BJ (cell line): Measurements from ENCODE around the gene COL27A1. TPM values are rescaled to one million over a fixed set of nuclear protein-coding genes. Genes with fewer than 3 reads are reported as not detected.

ENCODE experiments used
- CTCF ChIA-PET: fragments of 350-600 bp; formaldehyde crosslinking; extraction: SDS; loops from one replicate; lab custom pipeline; 2021; ENCODE audit warnings: antibody characterized with exemption, inconsistent platforms; lab: Yijun Ruan, JAX
- POLR2A ChIA-PET: fragments of 300-600 bp; sonication (Branson Sonifier 250); formaldehyde crosslinking; extraction: SDS; loops from one replicate; lab custom pipeline; 2021; ENCODE audit warnings: antibody characterized with exemption; lab: Charles Lee
- DNase-seq: peaks from one replicate; pipeline ENCODE4 v3.0.0-alpha.2; 2011; ENCODE audit warnings: low read depth
- H3K27me3 ChIP-seq: 2 replicates; pipeline ENCODE4 v1.6.0; 2011; ENCODE audit warnings: low read length; ENCODE audit not compliant: control insufficient read depth, insufficient read depth
- H3K36me3 ChIP-seq: 2 replicates; pipeline ENCODE4 v1.5.1; 2011; ENCODE audit warnings: low read length; ENCODE audit not compliant: control insufficient read depth, insufficient read depth
- H3K4me3 ChIP-seq: 2 replicates; pipeline ENCODE4 v1.5.1; 2011; ENCODE audit warnings: low read depth, mild to moderate bottlenecking, control low read depth, low read length
- polyA plus RNA-seq: library from polyadenylated mRNA; depleted of rRNA; stranded (reverse); fragments of >200 nt; gene quantifications from 2 replicates; pipeline ENCODE4 v1.2.3, GENCODE V29; 2011
- TF ChIP-seq, protein P1 (sequence below): IDR thresholded peaks from 2 replicates; pipeline ENCODE4 v1.5.1; 2011; ENCODE audit warnings: low read depth, mild to moderate bottlenecking, control low read depth, inconsistent platforms, low read length, moderate library complexity; ENCODE audit not compliant: insufficient read depth

COL27A1 gene
- polyA plus RNA-seq, 1 experiment = 16.6 TPM

DNA sequence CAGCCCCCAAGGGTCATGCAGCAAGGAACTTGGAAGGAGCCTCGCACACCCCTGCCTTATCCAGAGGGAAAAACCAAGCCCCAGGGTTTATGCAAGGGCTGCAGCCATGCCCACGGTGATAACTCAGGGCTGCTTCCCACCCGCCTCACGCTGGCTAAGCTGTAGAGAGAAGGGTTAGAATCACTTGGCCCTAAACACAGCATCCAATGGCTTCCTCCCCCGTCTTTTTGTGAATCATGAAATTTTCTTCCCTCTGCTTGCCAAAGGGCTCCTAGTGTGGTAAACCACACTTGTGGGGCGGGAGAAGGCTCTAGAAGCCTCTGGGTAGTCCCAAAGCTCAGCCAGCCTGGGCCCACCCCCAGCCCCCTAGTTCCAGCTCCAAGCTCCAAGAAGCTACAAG is 111.6 kb downstream of the COL27A1 start:
- ChIA-PET POLR2A (interaction anchor here (0.8 kb wide), 1 partner anchor 21 kb away, joined by 3 read pairs; no protein-coding TSS in a partner anchor), CTCF (interaction anchor here (1.0 to 1.7 kb wide), 3 partner anchors 15 to 112 kb away, joined by 3 to 10 read pairs (median 3); partner anchors contain the start of gene COL27A1)
- H3K27me3 ChIP-seq = no peaks in the 10 kb centered on the region
- no peak for DNase-seq
- H3K4me3 ChIP-seq = no peak overlapping the region
- TF ChIP-seq, protein P1, sequence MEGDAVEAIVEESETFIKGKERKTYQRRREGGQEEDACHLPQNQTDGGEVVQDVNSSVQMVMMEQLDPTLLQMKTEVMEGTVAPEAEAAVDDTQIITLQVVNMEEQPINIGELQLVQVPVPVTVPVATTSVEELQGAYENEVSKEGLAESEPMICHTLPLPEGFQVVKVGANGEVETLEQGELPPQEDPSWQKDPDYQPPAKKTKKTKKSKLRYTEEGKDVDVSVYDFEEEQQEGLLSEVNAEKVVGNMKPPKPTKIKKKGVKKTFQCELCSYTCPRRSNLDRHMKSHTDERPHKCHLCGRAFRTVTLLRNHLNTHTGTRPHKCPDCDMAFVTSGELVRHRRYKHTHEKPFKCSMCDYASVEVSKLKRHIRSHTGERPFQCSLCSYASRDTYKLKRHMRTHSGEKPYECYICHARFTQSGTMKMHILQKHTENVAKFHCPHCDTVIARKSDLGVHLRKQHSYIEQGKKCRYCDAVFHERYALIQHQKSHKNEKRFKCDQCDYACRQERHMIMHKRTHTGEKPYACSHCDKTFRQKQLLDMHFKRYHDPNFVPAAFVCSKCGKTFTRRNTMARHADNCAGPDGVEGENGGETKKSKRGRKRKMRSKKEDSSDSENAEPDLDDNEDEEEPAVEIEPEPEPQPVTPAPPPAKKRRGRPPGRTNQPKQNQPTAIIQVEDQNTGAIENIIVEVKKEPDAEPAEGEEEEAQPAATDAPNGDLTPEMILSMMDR = no peak
- H3K36me3 ChIP-seq = peaks cover 14% of the 10 kb centered on the region

DNA sequence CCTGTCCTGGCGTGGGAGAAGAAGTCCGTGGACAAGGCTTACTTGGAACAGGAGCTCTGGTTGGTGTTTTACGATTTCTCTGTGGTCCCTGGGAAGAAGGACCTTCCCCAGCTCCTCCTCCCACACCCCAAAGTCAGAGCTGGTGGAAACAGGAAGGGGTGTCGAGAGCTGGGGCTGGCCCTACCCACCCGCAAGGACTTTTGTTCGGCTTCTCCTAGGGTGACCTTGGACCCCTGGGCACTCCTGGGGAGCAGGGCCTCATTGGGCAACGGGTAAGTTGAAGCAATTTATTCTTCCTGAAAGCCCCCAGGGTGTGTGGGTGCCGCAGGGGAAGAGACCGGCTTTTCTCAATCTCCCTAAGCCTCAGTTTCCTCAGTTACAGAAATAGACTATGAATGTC is 113.7 kb downstream of the COL27A1 start:
- CTCF ChIA-PET = interaction anchor here (0.9 to 3.5 kb wide), 4 partner anchors 22 to 118 kb away, joined by 3 to 19 read pairs (median 5); partner anchors contain the start of gene COL27A1

DNA sequence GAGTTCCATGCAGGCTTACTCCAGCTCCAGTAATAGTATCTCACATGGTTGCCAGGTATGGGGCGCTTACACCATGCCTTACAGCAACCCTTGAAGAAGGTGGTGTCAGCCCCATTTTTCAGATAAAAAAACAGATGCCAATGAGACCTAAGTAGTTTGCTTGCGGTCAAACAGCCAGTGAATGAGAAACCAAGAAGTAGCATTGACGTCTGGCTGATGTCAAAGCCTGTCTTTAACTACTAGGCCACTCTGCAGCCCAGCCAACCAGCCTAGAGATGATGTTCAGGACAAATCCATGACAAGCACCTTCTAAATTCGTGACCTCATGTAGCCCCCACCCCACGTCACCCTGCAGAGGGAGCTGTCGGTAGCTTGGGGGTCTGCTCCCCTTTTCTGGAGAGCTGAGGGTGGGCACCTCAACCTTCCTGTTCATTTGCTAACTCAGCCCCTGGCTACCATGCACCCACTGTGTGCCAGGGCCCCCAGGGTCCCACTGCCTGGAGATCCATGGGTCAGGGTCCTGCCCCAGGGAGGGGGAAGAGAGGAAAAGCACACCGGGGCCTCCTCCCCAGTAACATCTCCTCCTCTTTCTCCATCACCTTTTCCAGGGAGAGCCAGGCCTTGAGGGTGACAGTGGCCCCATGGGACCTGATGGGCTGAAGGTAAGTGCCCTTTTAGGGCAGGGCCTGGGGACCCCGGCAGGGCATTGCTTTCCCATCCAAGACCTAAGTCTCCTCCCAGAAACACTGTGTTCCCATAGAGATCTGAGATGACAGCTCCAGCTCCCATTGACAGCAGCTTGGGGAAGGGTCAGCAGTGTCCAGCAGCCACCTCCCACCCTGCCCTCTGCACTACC is 115.0 kb downstream of the COL27A1 start:
- CTCF ChIA-PET = interaction anchor here (0.6 to 3.5 kb wide), 5 partner anchors 21 to 138 kb away, joined by 3 to 19 read pairs (median 4); partner anchors contain the start of gene COL27A1
- H3K36me3 ChIP-seq = peaks cover 13% of the 10 kb centered on the region
- TF ChIP-seq, protein P1 = no peak

More for the DNA sequence above, 113.7 kb downstream of the COL27A1 start:
- POLR2A ChIA-PET = no interaction called here
- H3K36me3 ChIP-seq = peaks cover 18% of the 10 kb centered on the region
- DNase-seq = no peak
- no peak overlapping the region for H3K4me3 ChIP-seq
- TF ChIP-seq, protein P1 = no peak
- H3K27me3 ChIP-seq = no peaks in the 10 kb centered on the region

DNA sequence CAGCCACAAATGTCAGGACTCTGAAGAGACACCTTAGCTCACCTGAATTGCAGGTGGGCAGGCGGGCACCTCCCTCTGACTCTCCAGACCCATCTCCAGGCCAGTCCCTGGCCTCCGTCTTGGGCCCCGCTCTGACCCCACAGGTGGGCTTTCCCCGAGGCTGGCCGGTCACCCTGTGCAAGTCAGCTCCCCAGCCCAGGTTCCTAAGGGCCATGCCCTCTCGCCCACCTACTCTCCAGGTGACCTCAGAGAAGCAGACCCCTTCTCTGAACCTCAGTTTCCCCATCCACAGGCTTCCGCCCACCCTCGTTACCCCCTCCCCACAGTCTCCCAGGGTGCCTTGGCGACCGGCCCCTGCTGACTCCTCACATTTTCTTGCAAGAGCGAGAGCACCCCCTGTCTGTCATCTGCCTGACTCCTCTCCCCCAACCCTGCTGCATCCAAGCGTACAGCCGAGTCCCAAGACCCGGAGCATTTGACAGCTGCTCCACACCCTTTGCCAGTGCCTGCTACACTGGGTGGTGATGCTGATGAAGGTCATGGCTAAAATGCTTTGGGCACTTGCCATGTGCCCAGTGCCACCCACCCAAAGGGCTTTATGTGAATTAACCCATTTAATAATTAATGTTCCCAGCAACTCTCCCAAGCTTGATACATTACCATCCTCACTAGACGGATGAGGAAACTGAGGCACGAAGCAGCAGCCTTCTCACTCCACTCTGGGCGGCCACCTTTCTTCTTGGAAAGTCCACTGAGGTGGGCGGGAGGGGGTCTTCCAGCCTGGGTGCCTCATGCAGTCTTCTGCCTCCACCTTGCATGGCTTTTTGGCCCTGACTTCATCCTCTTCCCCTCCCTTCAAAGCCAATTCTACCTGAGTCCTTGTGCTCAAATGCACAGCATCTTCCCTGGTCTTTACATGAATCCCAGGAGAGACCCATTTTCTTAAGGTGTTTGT is 116.5 kb downstream of the COL27A1 start:
- POLR2A ChIA-PET = no interaction called here
- TF ChIP-seq, protein P1 = no peak
- no peak for DNase-seq
- CTCF ChIA-PET = interaction anchor here (0.6 to 3.5 kb wide), 13 partner anchors 8 to 164 kb away, joined by 3 to 19 read pairs (median 4); partner anchors contain the start of gene COL27A1
- no peaks in the 10 kb centered on the region for H3K27me3 ChIP-seq
- H3K36me3 ChIP-seq = peaks cover 12% of the 10 kb centered on the region
- no peak overlapping the region for H3K4me3 ChIP-seq

More for the DNA sequence above, 115.0 kb downstream of the COL27A1 start:
- POLR2A ChIA-PET = no interaction called here
- no peak for DNase-seq
- H3K27me3 ChIP-seq = no peaks in the 10 kb centered on the region
- H3K4me3 ChIP-seq = no peak overlapping the region
